DND-41 (cell line): ENCODE measurements around the gene MZT2B.

ENCODE experiments used
- EZH2 ChIP-seq: IDR thresholded peaks from 3 replicates; pipeline ENCODE4 v1.6.1; 2012; ENCODE audit warnings: borderline replicate concordance, low read depth, mild to moderate bottlenecking, moderate library complexity, low read length, inconsistent platforms; ENCODE audit not compliant: severe bottlenecking
- TF ChIP-seq, protein P1 (sequence below): IDR thresholded peaks from 2 replicates; pipeline ENCODE4 v1.5.1; 2012; ENCODE audit warnings: borderline replicate concordance, low read length, moderate library complexity, mild to moderate bottlenecking; ENCODE audit not compliant: poor library complexity, severe bottlenecking; ENCODE audit errors: extremely low read depth

DNA sequence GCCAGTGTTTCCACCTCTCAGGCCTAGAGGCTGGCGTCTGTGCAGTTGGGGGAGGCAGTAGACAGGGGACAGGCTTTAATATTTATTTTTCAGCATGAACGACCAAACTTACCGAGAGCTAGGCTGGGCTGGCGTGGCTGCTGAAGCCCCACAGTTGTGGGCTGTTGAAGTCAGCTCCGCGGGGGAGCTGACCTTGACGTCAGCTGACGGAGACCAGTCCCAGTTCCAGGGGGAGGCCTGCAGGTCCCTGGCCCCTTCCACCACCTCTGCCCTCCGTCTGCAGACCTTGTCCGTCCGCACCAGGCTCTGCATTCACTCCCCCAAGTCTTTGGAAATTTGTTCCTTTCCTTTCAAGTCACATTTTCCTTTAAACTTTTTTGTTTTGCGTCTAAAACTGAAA, 49.6 kb downstream of the MZT2B start:
- TF ChIP-seq, protein P1, sequence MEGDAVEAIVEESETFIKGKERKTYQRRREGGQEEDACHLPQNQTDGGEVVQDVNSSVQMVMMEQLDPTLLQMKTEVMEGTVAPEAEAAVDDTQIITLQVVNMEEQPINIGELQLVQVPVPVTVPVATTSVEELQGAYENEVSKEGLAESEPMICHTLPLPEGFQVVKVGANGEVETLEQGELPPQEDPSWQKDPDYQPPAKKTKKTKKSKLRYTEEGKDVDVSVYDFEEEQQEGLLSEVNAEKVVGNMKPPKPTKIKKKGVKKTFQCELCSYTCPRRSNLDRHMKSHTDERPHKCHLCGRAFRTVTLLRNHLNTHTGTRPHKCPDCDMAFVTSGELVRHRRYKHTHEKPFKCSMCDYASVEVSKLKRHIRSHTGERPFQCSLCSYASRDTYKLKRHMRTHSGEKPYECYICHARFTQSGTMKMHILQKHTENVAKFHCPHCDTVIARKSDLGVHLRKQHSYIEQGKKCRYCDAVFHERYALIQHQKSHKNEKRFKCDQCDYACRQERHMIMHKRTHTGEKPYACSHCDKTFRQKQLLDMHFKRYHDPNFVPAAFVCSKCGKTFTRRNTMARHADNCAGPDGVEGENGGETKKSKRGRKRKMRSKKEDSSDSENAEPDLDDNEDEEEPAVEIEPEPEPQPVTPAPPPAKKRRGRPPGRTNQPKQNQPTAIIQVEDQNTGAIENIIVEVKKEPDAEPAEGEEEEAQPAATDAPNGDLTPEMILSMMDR = no peak
- no peak for TF ChIP-seq EZH2
